ENCODE results near the gene MOB2.

GRCh38 chr11:1499899-1500298, 13.3 kb upstream of the MOB2 start:
- no peak for TF ChIP-seq CTCF (IDR thresholded peaks at IDR 0.05)
- TF ChIP-seq POLR2AphosphoS5 (IDR thresholded peaks at IDR 0.05): no peak

Measured in breast epithelium (tissue), 3 donors.